Naive thymus-derived CD4-positive, alpha-beta T cell (primary cell): ENCODE measurements around the gene USP12. TPM values are rescaled to one million over a fixed set of nuclear protein-coding genes. Genes with fewer than 3 reads are reported as not detected.

Experiments
- ATAC-seq: fragments of 150-1000 bp; cut with Tn5 transposase; 2 replicates; pipeline ENCODE4 v1.10.0; 2021; ENCODE audit warnings: mild to moderate bottlenecking, moderate library complexity
- CTCF ChIA-PET: fragments of 350-600 bp; sonication (Branson Sonifier 250); formaldehyde crosslinking; loops from one replicate; lab custom pipeline; 2021; ENCODE audit warnings: antibody characterized with exemption; lab: Charles Lee
- POLR2A ChIA-PET: fragments of 350-600 bp; sonication (Branson Sonifier 250); formaldehyde crosslinking; loops from one replicate; lab custom pipeline; 2021; ENCODE audit warnings: antibody characterized with exemption, inconsistent platforms; lab: Charles Lee
- DNase-seq, 9 donors: peaks; one replicate each; pipeline versions ENCODE4 v3.0.0 to v3.0.0-alpha.2; 2020 to 2022; ENCODE audit warnings: mixed read lengths in 1 of 9
- H3K27ac ChIP-seq: one replicate; pipeline ENCODE4 v1.7.0; 2013; ENCODE audit warnings: mild to moderate bottlenecking, low read depth, low read length, moderate library complexity
- H3K27me3 ChIP-seq, 2 donors: one replicate each; pipeline ENCODE4 v1.7.0; 2013; ENCODE audit warnings: low read length in 2 of 2, mild to moderate bottlenecking in 2 of 2, moderate library complexity in 2 of 2; ENCODE audit not compliant: control insufficient read depth in 2 of 2, insufficient read depth in 2 of 2
- H3K36me3 ChIP-seq, 3 experiments: 1 replicate in 2 of 3; 2 replicates in 1 of 3; pipeline ENCODE4 v1.7.0; 2013; ENCODE audit warnings: low read length in 3 of 3, mild to moderate bottlenecking in 3 of 3, moderate library complexity in 1 of 3; ENCODE audit not compliant: insufficient read depth in 3 of 3, control insufficient read depth in 2 of 3
- H3K4me1 ChIP-seq, 2 donors: one replicate each; pipeline ENCODE4 v1.7.0; 2013; ENCODE audit warnings: low read length in 2 of 2, mild to moderate bottlenecking in 2 of 2, moderate library complexity in 1 of 2; ENCODE audit not compliant: control insufficient read depth in 2 of 2, insufficient read depth in 2 of 2
- H3K4me3 ChIP-seq: 2 replicates; pipeline ENCODE4 v1.7.0; 2013; ENCODE audit warnings: mild to moderate bottlenecking, low read length
- H3K9me3 ChIP-seq, 3 experiments: 1 replicate in 2 of 3; 2 replicates in 1 of 3; pipeline ENCODE4 v1.7.0; 2013; ENCODE audit warnings: low read length in 3 of 3; ENCODE audit not compliant: control insufficient read depth in 2 of 3
- H3K27ac Mint-ChIP-seq, 9 donors: one replicate each; pipeline ENCODE4 v1.8.0; 2020 to 2022; ENCODE audit warnings: mixed read lengths in 9 of 9, mild to moderate bottlenecking in 8 of 9, moderate library complexity in 5 of 9, inconsistent platforms in 2 of 9
- H3K27me3 Mint-ChIP-seq, 5 donors: one replicate each; pipeline ENCODE4 v1.8.0; 2021 to 2022; ENCODE audit warnings: mixed read lengths in 5 of 5, mild to moderate bottlenecking in 1 of 5
- H3K36me3 Mint-ChIP-seq, 5 donors: one replicate each; pipeline ENCODE4 v1.8.0; 2020 to 2022; ENCODE audit warnings: mixed read lengths in 5 of 5, mild to moderate bottlenecking in 3 of 5, inconsistent platforms in 1 of 5
- H3K4me1 Mint-ChIP-seq, 7 donors: one replicate each; pipeline ENCODE4 v1.8.0; 2020 to 2022; ENCODE audit warnings: mixed read lengths in 7 of 7, mild to moderate bottlenecking in 3 of 7, inconsistent platforms in 1 of 7
- H3K4me3 Mint-ChIP-seq, 10 donors: one replicate each; pipeline ENCODE4 v1.8.0; 2020 to 2022; ENCODE audit warnings: mild to moderate bottlenecking in 10 of 10, mixed read lengths in 10 of 10, moderate library complexity in 6 of 10, inconsistent platforms in 2 of 10
- H3K9me3 Mint-ChIP-seq, 11 donors: one replicate each; pipeline ENCODE4 v1.8.0; 2020 to 2022; ENCODE audit warnings: mixed read lengths in 11 of 11, mild to moderate bottlenecking in 4 of 11, inconsistent platforms in 1 of 11, moderate library complexity in 1 of 11
- intact Hi-C, 2 donors: fragments of 100-400 bp; cut with micrococcal nuclease; formaldehyde crosslinking; loops; one replicate each; pipeline ENCODE4 v1.15.1; 2023
- polyA plus RNA-seq, 2 donors: library from polyadenylated mRNA; unstranded; fragments of 300-500 nt; fragmentation: Illumina TruSeq; gene quantifications; one replicate each; pipeline ENCODE4 v1.2.3, GENCODE V29; 2021
- total RNA-seq, 6 experiments: library from RNA in 5 of 6; stranded (reverse) in 5 of 6; gene quantifications; 1 replicate in 5 of 6; 2 replicates in 1 of 6; pipeline ENCODE4 v1.2.3 and lab custom pipeline; 2021 to 2026

USP12 gene
- total and polyA plus RNA-seq, 7 experiments from 2014 or later, result 11.0 to 53.5 (median 24.7) TPM

- DNase-seq (no peak), ATAC-seq (no peak)
- Mint-ChIP-seq H3K36me3 (no peaks in the 10 kb centered on the region), H3K4me1 (peaks cover 5 to 10% (median 6%) of the 10 kb centered on the region in 7 donors), H3K27ac (no peak overlapping the region), H3K4me3 (no peak overlapping the region), H3K27me3 (peaks cover 12 to 34% (median 24%) of the 10 kb centered on the region in 5 donors), H3K9me3 (peaks cover 0 to 1% (median 0%) of the 10 kb centered on the region in 11 donors)
- no peaks in the 10 kb centered on the region for H3K4me1 ChIP-seq
- intact Hi-C loops, result no loop called here
- POLR2A ChIA-PET, result interaction anchor here (0.5 kb wide), 1 partner anchor 268 kb away, joined by 3 read pairs; no protein-coding TSS in a partner anchor
- H3K27me3 ChIP-seq, result no peaks in the 10 kb centered on the region
- no peak overlapping the region for H3K27ac ChIP-seq
- no peak overlapping the region for H3K4me3 ChIP-seq
- H3K36me3 ChIP-seq, result no peaks in the 10 kb centered on the region
- CTCF ChIA-PET, result interaction anchor here (0.6 kb wide), 1 partner anchor 304 kb away, joined by 3 read pairs; no protein-coding TSS in a partner anchor
- no peaks in the 10 kb centered on the region for H3K9me3 ChIP-seq
Measured at GRCh38 chr13:27037571-27037970, 134.0 kb downstream of the USP12 start.

- intact Hi-C loops, result no loop called here
- peaks cover 12 to 34% (median 23%) of the 10 kb centered on the region in 5 donors for H3K27me3 Mint-ChIP-seq
- CTCF ChIA-PET, result no interaction called here
Measured at GRCh38 chr13:27037171-27037570, 134.4 kb downstream of the USP12 start.

GRCh38 chr13:27036236-27036981, 135.2 kb downstream of the USP12 start:
- Histone ChIP-seq H3K27me3 (no peaks in the 10 kb centered on the region), H3K4me3 (no peak overlapping the region), H3K27ac (no peak overlapping the region), H3K9me3 (no peaks in the 10 kb centered on the region), H3K4me1 (no peaks in the 10 kb centered on the region), H3K36me3 (no peaks in the 10 kb centered on the region)
- POLR2A ChIA-PET, result no interaction called here
- H3K4me3 Mint-ChIP-seq, result no peak overlapping the region
- no peaks in the 10 kb centered on the region for H3K36me3 Mint-ChIP-seq
- intact Hi-C loops, result no loop called here
- no peak for DNase-seq
- CTCF ChIA-PET, result no interaction called here
- peaks cover 0 to 1% (median 0%) of the 10 kb centered on the region in 11 donors for H3K9me3 Mint-ChIP-seq
- H3K4me1 Mint-ChIP-seq, result peaks cover 5 to 10% (median 6%) of the 10 kb centered on the region in 7 donors
- ATAC-seq, result no peak
- peaks cover 12 to 35% (median 23%) of the 10 kb centered on the region in 5 donors for H3K27me3 Mint-ChIP-seq
- no peak overlapping the region for H3K27ac Mint-ChIP-seq

More at GRCh38 chr13:27037171-27037570, 134.4 kb downstream of the USP12 start:
- H3K4me3 Mint-ChIP-seq, result no peak overlapping the region
- peaks cover 5 to 10% (median 6%) of the 10 kb centered on the region in 7 donors for H3K4me1 Mint-ChIP-seq
- POLR2A ChIA-PET, result interaction anchor here (0.5 kb wide), 1 partner anchor 268 kb away, joined by 3 read pairs; no protein-coding TSS in a partner anchor
- H3K4me1 ChIP-seq, result no peaks in the 10 kb centered on the region
- DNase-seq (no peak), ATAC-seq (no peak)
- no peak overlapping the region for H3K4me3 ChIP-seq
- H3K27ac Mint-ChIP-seq, result no peak overlapping the region
- peaks cover 0 to 1% (median 0%) of the 10 kb centered on the region in 11 donors for H3K9me3 Mint-ChIP-seq
- no peaks in the 10 kb centered on the region for H3K9me3 ChIP-seq
- H3K27me3 ChIP-seq, result no peaks in the 10 kb centered on the region
- no peaks in the 10 kb centered on the region for H3K36me3 ChIP-seq
- no peaks in the 10 kb centered on the region for H3K36me3 Mint-ChIP-seq
- no peak overlapping the region for H3K27ac ChIP-seq

- Mint-ChIP-seq H3K4me1 (peaks cover 5 to 10% (median 6%) of the 10 kb centered on the region in 7 donors), H3K4me3 (no peak overlapping the region), H3K27ac (no peak overlapping the region), H3K27me3 (peaks cover 12 to 39% (median 23%) of the 10 kb centered on the region in 5 donors), H3K9me3 (peaks cover 0 to 1% (median 0%) of the 10 kb centered on the region in 11 donors), H3K36me3 (no peaks in the 10 kb centered on the region)
- no peaks in the 10 kb centered on the region for H3K4me1 ChIP-seq
- intact Hi-C loops, result no loop called here
- no peaks in the 10 kb centered on the region for H3K27me3 ChIP-seq
- no peak for DNase-seq
- ChIA-PET CTCF (no interaction called here), POLR2A (no interaction called here)
- no peaks in the 10 kb centered on the region for H3K36me3 ChIP-seq
- H3K9me3 ChIP-seq, result no peaks in the 10 kb centered on the region
- H3K27ac ChIP-seq, result no peak overlapping the region
- no peak overlapping the region for H3K4me3 ChIP-seq
- no peak for ATAC-seq
Measured at GRCh38 chr13:27035892-27036235, 135.7 kb downstream of the USP12 start.

- H3K4me1 ChIP-seq, result no peaks in the 10 kb centered on the region
- H3K27ac Mint-ChIP-seq, result no peak overlapping the region
- POLR2A ChIA-PET, result no interaction called here
Measured at GRCh38 chr13:27034678-27035111, 136.9 kb downstream of the USP12 start.

GRCh38 chr13:27028683-27029480, 142.7 kb downstream of the USP12 start:
- CTCF ChIA-PET, result no interaction called here

More at GRCh38 chr13:27034678-27035111, 136.9 kb downstream of the USP12 start:
- DNase-seq (no peak), ATAC-seq (no peak)
- no peaks in the 10 kb centered on the region for H3K36me3 ChIP-seq
- intact Hi-C loops, result no loop called here
- H3K27ac ChIP-seq, result no peak overlapping the region
- peak overlapping the region in 5 of 10 donors; percentile 7 to 31 (median 28) for H3K4me3 Mint-ChIP-seq
- no peaks in the 10 kb centered on the region for H3K36me3 Mint-ChIP-seq
- CTCF ChIA-PET, result no interaction called here
- no peak overlapping the region for H3K4me3 ChIP-seq
- H3K9me3 ChIP-seq, result no peaks in the 10 kb centered on the region
- H3K9me3 Mint-ChIP-seq, result peaks cover 0 to 1% (median 0%) of the 10 kb centered on the region in 11 donors
- peaks cover 5 to 10% (median 6%) of the 10 kb centered on the region in 7 donors for H3K4me1 Mint-ChIP-seq
- peaks cover 17 to 42% (median 23%) of the 10 kb centered on the region in 5 donors for H3K27me3 Mint-ChIP-seq
- no peaks in the 10 kb centered on the region for H3K27me3 ChIP-seq

More at GRCh38 chr13:27028683-27029480, 142.7 kb downstream of the USP12 start:
- H3K4me3 ChIP-seq, result no peak overlapping the region
- H3K4me1 Mint-ChIP-seq, result peaks cover 0 to 5% (median 0%) of the 10 kb centered on the region in 7 donors
- ATAC-seq, result no peak
- H3K27ac Mint-ChIP-seq, result no peak overlapping the region
- POLR2A ChIA-PET, result no interaction called here
- no peaks in the 10 kb centered on the region for H3K36me3 ChIP-seq
- DNase-seq, result no peak
- H3K27me3 Mint-ChIP-seq, result peaks cover 16 to 34% (median 29%) of the 10 kb centered on the region in 5 donors
- intact Hi-C loops, result no loop called here
- H3K27me3 ChIP-seq, result no peaks in the 10 kb centered on the region
- no peaks in the 10 kb centered on the region for H3K4me1 ChIP-seq
- no peaks in the 10 kb centered on the region for H3K36me3 Mint-ChIP-seq
- no peak overlapping the region for H3K4me3 Mint-ChIP-seq
- H3K9me3 ChIP-seq, result no peaks in the 10 kb centered on the region
- no peak overlapping the region for H3K27ac ChIP-seq
- H3K9me3 Mint-ChIP-seq, result no peaks in the 10 kb centered on the region
